PC-3 (cell line): ENCODE measurements around the gene BMP2K. TPM values are rescaled to one million over a fixed set of nuclear protein-coding genes. Genes with fewer than 3 reads are reported as not detected.

Experiments
- ATAC-seq: fragments of 200-7000 bp; cut with Tn5 transposase; 2 replicates; pipeline ENCODE4 v1.9.1; 2020; ENCODE audit warnings: mild to moderate bottlenecking, moderate library complexity
- BruUV-seq: library from RNA; stranded (reverse); fragments of 400-500 nt; replicated peaks from 2 replicates; lab custom pipeline; 2021; lab: Mats Ljungman, UMichigan
- CTCF ChIA-PET: fragments of 300-600 bp; sonication (Branson Sonifier 250); formaldehyde crosslinking; loops from one replicate; lab custom pipeline; 2022; ENCODE audit warnings: antibody characterized with exemption; lab: Charles Lee
- POLR2A ChIA-PET: fragments of 300-600 bp; sonication (Branson Sonifier 250); formaldehyde crosslinking; loops from one replicate; lab custom pipeline; 2022; ENCODE audit warnings: antibody characterized with exemption; ENCODE audit not compliant: unreplicated experiment; lab: Charles Lee
- DNase-seq: peaks from one replicate; pipeline ENCODE4 v3.0.0-alpha.2; 2015
- H2AFZ ChIP-seq: fragments of 300-600 bp; sonication (generic); 2 replicates; pipeline ENCODE4 v1.6.0; 2016; ENCODE audit warnings: antibody characterized with exemption, low read length
- H3F3A ChIP-seq: fragments of 300-600 bp; sonication (generic); one replicate; pipeline ENCODE4 v1.6.0; 2017; ENCODE audit warnings: antibody characterized with exemption, low read length, control low read depth, mild to moderate bottlenecking; ENCODE audit not compliant: unreplicated experiment
- H3K27ac ChIP-seq: fragments of 300-600 bp; sonication (generic); 2 replicates; pipeline ENCODE4 v1.5.1; 2016; ENCODE audit warnings: mild to moderate bottlenecking, low read length
- H3K27me3 ChIP-seq: fragments of 300-600 bp; sonication (generic); 2 replicates; pipeline ENCODE4 v1.6.1; 2016; ENCODE audit warnings: low read length, mixed read lengths
- H3K36me3 ChIP-seq: fragments of 300-600 bp; sonication (generic); 2 replicates; pipeline ENCODE4 v1.6.1; 2016; ENCODE audit warnings: low read depth, mixed run types, low read length, mixed read lengths
- H3K4me1 ChIP-seq: fragments of 300-600 bp; sonication (generic); 2 replicates; pipeline ENCODE4 v1.5.1; 2016; ENCODE audit warnings: low read length; ENCODE audit not compliant: insufficient read depth
- H3K4me2 ChIP-seq: fragments of 300-600 bp; sonication (generic); 2 replicates; pipeline ENCODE4 v1.6.0; 2016; ENCODE audit warnings: low read length
- H3K4me3 ChIP-seq: fragments of 300-600 bp; sonication (generic); 2 replicates; pipeline ENCODE4 v1.5.1; 2016; ENCODE audit warnings: mild to moderate bottlenecking, low read length, mixed read lengths
- H3K79me2 ChIP-seq: fragments of 300-600 bp; sonication (generic); 2 replicates; pipeline ENCODE4 v1.6.1; 2017; ENCODE audit warnings: low read length, mixed read lengths
- H3K9ac ChIP-seq: fragments of 300-600 bp; sonication (generic); 2 replicates; pipeline ENCODE4 v1.6.0; 2016; ENCODE audit warnings: mild to moderate bottlenecking, low read length
- H3K9me2 ChIP-seq: fragments of 300-600 bp; sonication (generic); replicated peaks from 2 replicates; pipeline ENCODE4 v1.6.1; 2016; ENCODE audit warnings: mixed run types, low read length, mixed read lengths
- H3K9me3 ChIP-seq: fragments of 300-600 bp; sonication (generic); 2 replicates; pipeline ENCODE4 v1.6.1; 2016; ENCODE audit warnings: low read length, mixed read lengths
- H4K20me1 ChIP-seq: fragments of 300-600 bp; sonication (generic); 2 replicates; pipeline ENCODE4 v1.6.1; 2016; ENCODE audit warnings: low read length, mixed read lengths
- CTCF ChIP-seq: fragments of 300-600 bp; sonication (generic); conservative IDR thresholded peaks from 2 replicates; pipeline ENCODE4 v1.5.1; 2017; ENCODE audit warnings: antibody characterized with exemption, low read depth, mild to moderate bottlenecking, low read length
- EZH2 ChIP-seq: fragments of 300-600 bp; sonication (generic); IDR thresholded peaks from one replicate; pipeline ENCODE4 v1.6.1; 2017; ENCODE audit warnings: antibody characterized with exemption, mild to moderate bottlenecking, low read length; ENCODE audit not compliant: unreplicated experiment
- EZH2phosphoT487 ChIP-seq: fragments of 300-600 bp; sonication (generic); IDR thresholded peaks from 2 replicates; pipeline ENCODE4 v1.6.1; 2018; ENCODE audit warnings: mild to moderate bottlenecking, antibody characterized with exemption, low read length, borderline replicate concordance
- intact Hi-C: fragments of 100-400 bp; cut with micrococcal nuclease; formaldehyde crosslinking; loops from 2 replicates; pipeline ENCODE4 v1.9.0; 2023
- total RNA-seq: library from RNA; depleted of rRNA; stranded (reverse); fragments of >200 nt; gene quantifications from 2 replicates; pipeline ENCODE4 v1.2.3, GENCODE V29; 2014

The BMP2K gene
- total RNA-seq, 1 experiment from 2014 or later, result 24.5 TPM

GRCh38 chr4:78938868-78939666 is 162.9 kb downstream of the BMP2K start, which contains the start of gene PAQR3:
Gene PAQR3 (minus strand): TSS chr4:78939438. CDS start chr4:78939224, 214 bp downstream.
- H3K4me1 ChIP-seq, result peaks cover 8% of the 10 kb centered on the region
- no peaks in the 10 kb centered on the region for H3K36me3 ChIP-seq
- no peaks in the 10 kb centered on the region for H3K9me2 ChIP-seq
- H3K79me2 ChIP-seq, result peaks cover 15% of the 10 kb centered on the region; the same call in 1 of the 2 replicates
- peak within 1 kb of the TSS; percentile 99 for H2AFZ ChIP-seq
- H3F3A ChIP-seq, result no peaks in the 10 kb centered on the region
- peak within 1 kb of the TSS; percentile 93 for H3K4me2 ChIP-seq
- TF ChIP-seq EZH2, result no peak
- no peak for TF ChIP-seq CTCF
- TF ChIP-seq EZH2phosphoT487, result no peak
- H3K27ac ChIP-seq, result no peak within 1 kb of the TSS
- CTCF ChIA-PET, result no interaction called here
- BruUV-seq, result no TSS peak
- POLR2A ChIA-PET, result interaction anchor here (0.6 kb wide), 3 partner anchors 156 to 1159 kb away, joined by 3 to 11 read pairs (median 5); no protein-coding TSS in a partner anchor
- H3K27me3 ChIP-seq, result no peaks in the 10 kb centered on the region
- intact Hi-C loops, result no loop called here
- DNase-seq (peak; percentile 86), ATAC-seq (peak; percentile 95)
- peak within 1 kb of the TSS; percentile 93 for H3K4me3 ChIP-seq
- no peaks in the 10 kb centered on the region for H3K9me3 ChIP-seq
- H4K20me1 ChIP-seq, result no peaks in the 10 kb centered on the region
- peak within 1 kb of the TSS; percentile 77 for H3K9ac ChIP-seq

GRCh38 chr4:78939667-78940008 is 163.5 kb downstream of the BMP2K start:
- Histone ChIP-seq H2AFZ (peak overlapping the region; percentile 99), H3K9me2 (no peaks in the 10 kb centered on the region), H3K9me3 (no peaks in the 10 kb centered on the region), H3K4me2 (peak overlapping the region; percentile 92), H3K27ac (no peak overlapping the region), H3K36me3 (no peaks in the 10 kb centered on the region), H3K9ac (peak overlapping the region; percentile 77), H3K4me3 (peak overlapping the region; percentile 93), H3K79me2 (peaks cover 15% of the 10 kb centered on the region; the same call in 1 of the 2 replicates), H3K4me1 (peaks cover 8% of the 10 kb centered on the region), H3K27me3 (no peaks in the 10 kb centered on the region), H4K20me1 (no peaks in the 10 kb centered on the region), H3F3A (no peaks in the 10 kb centered on the region)
- peak; percentile 20 for ATAC-seq
- BruUV-seq, result no TSS peak
- DNase-seq, result no peak
- intact Hi-C loops, result no loop called here
- POLR2A ChIA-PET, result interaction anchor here (0.6 kb wide), 1 partner anchor 280 kb away, joined by 11 read pairs; no protein-coding TSS in a partner anchor
- no peak for TF ChIP-seq CTCF
- no peak for TF ChIP-seq EZH2
- TF ChIP-seq EZH2phosphoT487, result no peak
- CTCF ChIA-PET, result no interaction called here

GRCh38 chr4:78940752-78941151 is 164.6 kb downstream of the BMP2K start:
- no peaks in the 10 kb centered on the region for H3K9me2 ChIP-seq
- BruUV-seq, result no TSS peak
- CTCF ChIA-PET, result no interaction called here

More at GRCh38 chr4:78940752-78941151, 164.6 kb downstream of the BMP2K start:
- ATAC-seq (no peak), DNase-seq (no peak)
- Histone ChIP-seq H3K9ac (no peak overlapping the region), H3K36me3 (no peaks in the 10 kb centered on the region), H3K27ac (no peak overlapping the region), H4K20me1 (no peaks in the 10 kb centered on the region), H3K9me3 (no peaks in the 10 kb centered on the region), H2AFZ (no peak overlapping the region), H3K4me3 (no peak overlapping the region), H3K4me1 (peaks cover 8% of the 10 kb centered on the region), H3K27me3 (no peaks in the 10 kb centered on the region), H3F3A (no peaks in the 10 kb centered on the region), H3K4me2 (no peak overlapping the region), H3K79me2 (peaks cover 15% of the 10 kb centered on the region; the same call in 1 of the 2 replicates)
- POLR2A ChIA-PET, result no interaction called here
- intact Hi-C loops, result no loop called here
- TF ChIP-seq EZH2phosphoT487 (no peak), EZH2 (no peak), CTCF (no peak)
